GM10847 (cell line): ENCODE measurements around the gene KRT27.

ENCODE experiments used
- POLR2A ChIP-seq: IDR thresholded peaks from 2 replicates; pipeline ENCODE4 v1.6.1; 2011; ENCODE audit not compliant: insufficient read length; ENCODE audit errors: extremely low read depth

KRT27 gene

DNA sequence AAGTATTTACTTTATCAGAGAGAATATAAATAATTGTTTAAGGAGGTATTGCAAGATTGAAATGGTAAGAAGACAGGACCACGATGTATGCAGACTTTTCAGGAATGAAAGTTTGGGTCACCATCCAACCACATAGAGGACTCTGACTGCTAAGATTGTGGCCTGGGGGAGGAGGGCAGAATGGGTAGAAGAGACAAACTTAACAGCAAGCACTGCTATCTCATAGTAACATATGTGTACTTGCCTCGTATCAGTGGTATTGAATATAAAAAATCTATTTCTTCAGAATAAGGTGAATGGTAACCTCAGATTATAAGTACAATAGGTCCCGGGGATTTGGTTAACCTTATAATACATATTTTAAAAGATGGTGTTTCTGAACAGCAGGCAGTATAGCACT lies 34.2 kb upstream of the KRT27 start:
- TF ChIP-seq POLR2A = no peak

DNA sequence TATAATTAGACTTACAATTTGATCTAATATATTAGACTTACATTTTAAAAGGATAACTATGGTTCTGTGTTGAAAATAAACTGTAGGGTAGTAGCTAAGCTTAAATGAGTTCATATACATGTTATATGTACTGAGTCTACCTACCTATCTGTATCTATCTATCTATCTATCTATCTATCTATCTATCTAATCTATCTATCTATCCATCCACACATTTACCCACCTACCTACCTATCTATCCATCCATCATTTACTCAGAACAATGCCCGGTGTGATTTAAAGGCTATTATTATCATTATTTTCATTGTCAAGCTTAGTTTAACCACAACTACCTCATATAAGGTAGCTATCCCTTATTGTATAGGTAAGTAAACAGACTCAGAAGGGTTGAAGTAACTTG lies 33.0 kb upstream of the KRT27 start:
- no peak for TF ChIP-seq POLR2A

DNA sequence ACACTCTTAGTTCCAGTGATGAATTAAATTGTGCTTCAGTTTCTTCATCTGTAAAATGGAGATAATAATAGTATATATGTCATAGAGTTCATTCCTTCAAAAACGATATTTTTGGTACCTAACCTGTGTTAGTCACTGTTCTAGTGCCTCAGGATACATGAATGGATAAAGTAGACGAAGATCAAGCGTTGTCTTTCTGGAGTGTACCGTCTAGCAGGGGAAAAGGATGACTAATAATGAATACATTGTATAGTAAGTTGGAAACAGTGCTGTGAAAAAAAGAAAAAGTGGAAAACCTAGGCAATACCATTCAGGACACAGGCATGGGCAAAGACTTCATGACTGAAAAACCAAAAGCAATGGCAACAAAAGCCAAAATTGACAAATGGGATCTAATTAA lies 31.5 kb upstream of the KRT27 start:
- no peak for TF ChIP-seq POLR2A

DNA sequence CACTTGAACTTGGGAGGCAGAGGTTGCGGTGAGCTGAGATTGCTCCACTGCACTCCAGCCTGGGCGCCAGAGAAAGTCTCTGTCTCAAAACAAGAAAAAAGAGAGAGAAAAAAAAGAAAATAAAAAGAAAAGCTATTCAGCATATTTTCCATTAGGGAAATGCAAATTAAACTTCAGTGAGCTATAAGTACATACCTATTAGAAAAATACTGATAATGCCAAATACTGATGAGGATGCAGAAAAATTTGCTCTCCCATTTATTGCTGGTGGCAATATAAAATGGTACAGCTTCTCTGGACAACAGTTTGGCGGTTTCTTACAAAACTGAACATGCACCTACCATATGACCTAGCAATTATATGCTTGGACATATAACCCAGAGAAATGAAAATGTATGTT lies 30.3 kb upstream of the KRT27 start:
- no peak for TF ChIP-seq POLR2A

DNA sequence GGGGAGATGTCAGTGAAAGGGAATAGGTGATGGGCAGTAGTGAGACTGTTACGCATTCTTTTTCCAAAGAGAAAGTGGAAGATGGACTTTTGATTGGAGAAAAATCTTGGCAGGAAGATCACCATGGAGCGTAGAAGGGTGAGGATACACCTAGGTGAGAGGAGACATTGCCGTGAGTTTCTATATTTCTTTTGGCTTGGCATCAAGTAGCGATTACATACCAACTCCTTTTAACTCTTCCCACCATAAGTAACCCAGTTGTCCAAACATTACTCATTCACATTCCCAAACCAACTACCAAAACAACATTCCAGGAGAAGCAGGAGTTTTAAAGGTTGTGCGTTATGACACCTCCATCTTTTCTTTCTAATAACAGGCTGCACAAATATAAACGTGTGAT lies 28.1 kb upstream of the KRT27 start:
- TF ChIP-seq POLR2A = no peak

DNA sequence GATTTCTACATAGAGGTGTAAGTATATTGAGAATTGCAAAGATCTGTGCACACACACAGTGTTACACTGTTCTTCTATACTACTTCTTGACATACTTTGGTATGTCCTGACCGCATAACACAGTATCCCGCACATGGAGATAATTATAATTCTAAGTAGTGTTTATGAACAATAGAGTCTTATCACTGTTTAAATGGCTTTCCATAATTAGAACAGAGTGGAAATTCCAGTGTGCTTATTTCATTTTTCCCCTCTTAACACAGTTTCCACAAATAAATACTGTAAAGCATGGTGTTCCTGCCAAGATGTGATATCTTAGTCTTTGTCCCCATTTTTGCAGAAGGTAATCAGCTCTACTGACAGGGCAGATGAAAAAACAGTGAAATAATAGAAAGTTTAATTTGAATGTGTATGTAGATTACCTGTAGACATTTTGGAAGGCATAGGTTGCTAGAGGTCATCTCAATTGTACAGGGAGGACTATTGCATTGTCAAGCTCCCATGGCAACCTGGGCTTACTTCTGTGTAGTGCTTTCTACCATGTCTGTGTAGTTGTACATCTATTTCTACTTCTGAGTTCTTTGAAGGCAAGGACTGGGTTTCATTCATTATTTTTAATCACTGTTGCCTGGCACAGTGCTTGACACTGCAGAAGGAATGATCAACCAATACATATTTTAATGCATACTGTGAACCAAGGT lies 27.5 kb upstream of the KRT27 start:
- TF ChIP-seq POLR2A = no peak

DNA sequence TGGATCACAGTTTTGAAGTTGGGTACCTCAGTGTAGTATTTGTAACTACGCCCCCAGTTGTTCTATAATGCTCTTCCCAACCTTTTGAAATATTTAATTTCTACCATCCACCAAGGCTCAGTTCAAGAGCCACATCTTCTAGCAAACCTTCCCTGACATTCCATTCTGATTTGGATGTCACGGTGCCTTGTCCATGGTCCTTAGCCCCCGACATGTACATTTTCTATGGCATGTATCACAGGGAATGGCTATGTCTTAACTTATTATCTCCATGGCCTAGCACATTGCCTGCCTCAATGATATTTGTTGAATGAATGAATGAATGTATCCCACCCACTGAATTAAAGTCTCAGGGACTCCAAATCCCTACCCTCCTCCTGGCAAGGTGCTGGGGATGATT lies 23.8 kb upstream of the KRT27 start:
- no peak for TF ChIP-seq POLR2A

DNA sequence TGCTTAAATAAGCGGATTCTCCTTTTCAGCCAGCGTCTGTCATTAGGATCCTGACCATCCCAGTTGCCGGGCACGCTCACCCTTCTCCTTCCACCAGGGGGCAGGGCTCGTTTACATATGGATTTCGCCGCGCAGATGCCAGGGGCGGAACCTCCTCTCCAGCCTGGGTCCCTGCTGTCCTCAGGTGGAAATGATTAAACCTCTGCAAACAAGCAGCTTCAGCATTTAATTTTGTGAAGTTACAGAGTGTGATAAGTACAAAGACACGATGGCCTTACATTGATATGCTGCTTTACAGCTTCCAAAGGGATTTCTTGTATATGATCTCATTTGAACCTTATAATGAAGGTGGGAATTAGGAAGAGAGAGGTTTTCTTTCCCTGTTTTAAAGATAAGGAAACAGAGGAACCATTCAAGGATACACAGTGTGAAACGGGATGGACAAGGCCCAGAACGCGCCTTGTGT lies 21.3 kb upstream of the KRT27 start:
- no peak for TF ChIP-seq POLR2A

DNA sequence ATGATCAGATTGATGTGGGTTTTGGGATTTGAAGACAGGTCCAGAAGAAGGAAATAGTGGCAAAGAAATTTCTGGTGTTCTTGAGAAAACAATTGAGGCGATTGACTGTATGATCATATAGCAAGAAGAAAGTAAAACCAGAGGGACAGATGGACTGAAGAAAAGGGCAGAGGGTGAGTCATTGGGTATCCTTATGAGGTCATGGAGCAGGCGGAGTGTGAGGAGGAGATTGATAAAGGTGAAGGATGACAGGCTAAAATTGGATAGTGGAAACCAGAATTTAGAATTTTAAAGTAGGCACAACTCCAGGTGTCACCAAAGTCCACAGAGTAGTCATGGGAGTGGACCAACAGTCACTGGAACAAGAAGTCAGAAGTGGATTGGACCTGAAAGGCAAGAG lies 18.8 kb upstream of the KRT27 start:
- no peak for TF ChIP-seq POLR2A

DNA sequence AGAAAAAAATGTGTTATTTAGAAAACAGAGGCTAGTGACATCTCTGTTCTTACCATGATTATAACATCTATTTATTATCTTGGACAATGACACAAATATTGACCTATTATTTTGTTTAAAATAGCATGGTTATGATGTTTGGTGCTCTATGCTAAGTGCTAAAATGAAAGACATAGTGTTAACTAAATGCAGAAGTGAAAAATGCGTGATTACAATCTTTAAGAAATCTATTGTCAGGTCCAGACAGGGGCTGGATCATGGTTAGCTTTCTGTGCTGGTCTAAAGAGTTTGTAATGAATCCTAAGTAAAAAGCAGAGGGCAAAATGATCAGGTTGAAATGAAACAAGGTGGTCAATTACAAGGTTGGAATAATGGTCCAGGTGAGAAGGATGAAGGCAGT lies 18.0 kb upstream of the KRT27 start:
- TF ChIP-seq POLR2A = no peak

DNA sequence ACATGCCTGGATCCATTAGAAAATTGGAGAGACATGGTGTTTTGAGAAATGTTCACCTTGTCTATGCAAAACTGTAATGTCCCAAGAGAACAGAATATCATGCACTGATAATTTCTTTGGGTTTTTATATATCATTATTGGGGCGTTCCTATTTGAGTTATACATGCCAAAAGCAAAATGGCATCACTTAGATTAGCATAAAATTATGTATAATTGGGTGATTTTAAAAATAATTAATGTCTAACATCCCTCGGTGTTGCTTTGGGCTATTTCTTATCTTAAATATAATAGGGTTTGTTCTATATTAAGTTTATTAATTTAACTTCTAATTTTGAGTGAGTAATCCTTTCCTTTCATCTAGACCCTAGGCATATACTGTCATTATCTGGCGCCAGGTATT lies 17.5 kb upstream of the KRT27 start, which contains the start of gene KRT28:
Gene KRT28 (minus strand): TSS at position 101 of the 400 bp plus-strand sequence. CDS start 66 bp downstream, at position 35.
- TF ChIP-seq POLR2A = no peak

DNA sequence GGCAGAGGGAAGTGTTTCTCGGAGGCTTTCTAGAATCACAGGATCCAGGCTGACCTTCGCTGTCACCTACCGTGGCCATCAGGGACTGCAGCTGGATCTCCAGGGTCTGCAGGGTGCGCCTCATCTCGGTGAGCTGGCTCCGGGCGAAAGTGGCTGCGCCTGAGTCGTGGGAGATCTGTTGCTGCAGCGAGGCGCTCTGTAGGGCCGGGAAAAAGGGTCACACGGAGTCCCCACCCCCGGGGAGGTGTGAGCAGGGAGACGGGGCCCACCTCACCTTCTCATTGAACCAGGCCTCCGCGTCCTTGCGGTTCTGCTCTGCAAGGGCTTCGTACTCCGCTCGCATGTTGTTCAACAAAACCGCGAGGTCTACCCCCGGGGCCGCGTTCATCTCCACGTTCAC lies 14.5 kb upstream of the KRT27 start:
- TF ChIP-seq POLR2A = no peak

DNA sequence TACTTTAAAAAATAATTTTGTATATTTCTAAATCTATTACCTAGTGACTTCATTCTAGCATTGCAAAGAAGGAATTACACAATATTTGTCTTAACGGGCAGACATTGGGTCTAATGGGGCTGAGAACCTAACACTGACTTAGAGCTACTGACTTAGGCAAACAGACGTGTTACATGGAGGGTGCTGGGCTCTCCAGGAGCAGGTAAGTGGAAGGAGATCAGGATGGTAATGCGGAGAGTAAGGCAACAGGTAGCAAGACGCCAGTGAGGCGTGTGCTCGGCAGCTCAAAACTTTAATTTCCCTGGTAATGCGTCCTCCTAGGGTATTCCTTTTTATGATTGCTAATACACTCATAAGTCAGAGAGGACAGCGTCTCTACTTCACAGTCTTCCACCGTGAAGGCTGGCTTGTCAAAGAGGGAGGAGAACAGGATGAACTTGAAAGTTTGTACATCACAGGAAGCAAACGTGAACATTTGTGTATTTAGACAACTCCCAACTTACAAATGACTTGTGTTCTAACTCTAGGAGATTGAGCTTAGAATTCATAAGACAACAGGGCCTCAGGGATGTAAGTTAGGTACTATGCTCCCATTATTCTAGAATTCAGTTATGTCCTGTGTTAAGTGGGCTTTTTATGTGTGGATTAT lies 12.8 kb upstream of the KRT27 start:
- no peak for TF ChIP-seq POLR2A

DNA sequence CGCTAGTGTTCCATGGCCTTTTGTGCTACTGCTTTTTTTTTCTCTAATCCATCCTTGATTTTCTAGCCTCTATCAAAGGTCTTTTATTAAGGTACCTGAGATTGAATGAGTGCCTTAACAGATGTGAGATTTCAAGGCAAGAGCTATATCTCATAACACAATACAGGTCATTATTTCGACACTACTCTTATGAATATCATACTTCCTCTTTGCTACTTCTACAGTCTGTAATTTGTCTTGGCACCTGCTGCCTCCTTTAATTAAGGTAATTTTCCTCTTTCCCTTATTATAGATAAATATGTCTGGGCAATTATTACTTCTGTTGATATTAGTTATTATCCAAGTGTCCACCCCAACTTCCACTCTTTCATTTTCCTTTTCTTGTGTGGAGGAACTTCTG lies 12.1 kb upstream of the KRT27 start:
- TF ChIP-seq POLR2A = no peak

DNA sequence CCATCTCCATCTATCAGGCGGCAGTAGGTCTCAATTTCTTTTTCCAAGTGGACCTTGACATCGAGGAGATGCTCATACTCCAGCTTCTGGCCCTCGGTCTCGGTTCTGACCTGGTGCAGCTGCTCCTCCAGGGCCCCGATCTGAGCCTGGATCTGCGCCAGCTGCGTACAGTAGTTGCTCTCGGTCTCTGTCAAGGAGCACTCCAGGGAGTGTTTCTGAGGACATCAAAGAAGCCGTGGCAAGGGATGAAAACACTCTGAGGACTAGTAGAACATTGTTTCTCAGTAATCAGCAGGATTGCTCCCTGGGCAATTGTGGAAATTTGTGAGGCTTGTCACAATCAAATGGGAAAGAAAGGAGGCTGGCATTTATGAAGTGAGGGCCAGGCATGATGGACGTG lies 11.5 kb upstream of the KRT27 start:
- no peak for TF ChIP-seq POLR2A

DNA sequence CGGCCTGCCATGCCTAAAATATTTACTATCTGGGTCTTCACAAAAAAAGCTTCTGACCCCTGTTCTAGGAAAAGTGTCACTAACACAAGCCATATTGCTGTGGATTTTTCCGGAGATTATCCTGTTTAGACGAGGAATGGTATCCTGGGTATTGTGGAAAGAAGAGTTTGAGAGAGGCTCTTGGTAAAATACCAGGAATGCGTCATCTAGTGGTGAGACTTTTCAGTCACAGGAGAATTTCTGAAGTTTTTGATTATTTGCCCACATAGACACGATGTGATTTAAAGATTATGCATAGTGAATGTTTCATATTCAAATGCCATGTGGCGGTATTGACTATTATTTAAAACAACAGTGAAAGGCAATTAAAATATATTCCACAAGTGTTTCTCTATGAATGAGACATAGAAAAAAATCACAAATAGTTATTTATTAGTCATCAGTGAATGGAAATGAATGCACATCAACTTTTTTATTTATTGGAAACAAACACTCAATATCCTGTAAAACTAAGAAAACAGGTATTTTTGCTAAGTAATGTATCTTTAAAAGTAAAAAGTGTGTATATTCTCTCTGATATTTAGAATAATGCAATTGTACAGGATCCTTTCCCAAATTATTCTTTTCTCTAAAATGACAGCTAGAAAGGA lies 9.6 kb upstream of the KRT27 start:
- no peak for TF ChIP-seq POLR2A
